Choroid plexus epithelial cell (primary cell): Measurements from ENCODE around the gene C2orf72.

Experiments
- DNase-seq: peaks from one replicate; pipeline ENCODE4 v3.0.0-alpha.2; 2010; ENCODE audit warnings: low read depth
- H3K4me3 ChIP-seq: 2 replicates; pipeline ENCODE4 v1.5.1; 2011; ENCODE audit warnings: low read depth, mild to moderate bottlenecking, control low read depth, low read length, moderate library complexity
- TF ChIP-seq, protein P1 (sequence below): conservative IDR thresholded peaks from 2 replicates; pipeline ENCODE4 v1.5.1; 2011; ENCODE audit warnings: low read depth, mild to moderate bottlenecking, control low read depth, inconsistent platforms, low read length, moderate library complexity

C2orf72 gene

GRCh38 chr2:231037202-231037730 is at the start of gene C2orf72:
Gene C2orf72, plus strand, starts transcription at chr2:231037523. Its CDS starts 43 bp downstream, at chr2:231037566.
- no peak within 1 kb of the TSS for H3K4me3 ChIP-seq
- no peak for DNase-seq
- TF ChIP-seq, protein P1, sequence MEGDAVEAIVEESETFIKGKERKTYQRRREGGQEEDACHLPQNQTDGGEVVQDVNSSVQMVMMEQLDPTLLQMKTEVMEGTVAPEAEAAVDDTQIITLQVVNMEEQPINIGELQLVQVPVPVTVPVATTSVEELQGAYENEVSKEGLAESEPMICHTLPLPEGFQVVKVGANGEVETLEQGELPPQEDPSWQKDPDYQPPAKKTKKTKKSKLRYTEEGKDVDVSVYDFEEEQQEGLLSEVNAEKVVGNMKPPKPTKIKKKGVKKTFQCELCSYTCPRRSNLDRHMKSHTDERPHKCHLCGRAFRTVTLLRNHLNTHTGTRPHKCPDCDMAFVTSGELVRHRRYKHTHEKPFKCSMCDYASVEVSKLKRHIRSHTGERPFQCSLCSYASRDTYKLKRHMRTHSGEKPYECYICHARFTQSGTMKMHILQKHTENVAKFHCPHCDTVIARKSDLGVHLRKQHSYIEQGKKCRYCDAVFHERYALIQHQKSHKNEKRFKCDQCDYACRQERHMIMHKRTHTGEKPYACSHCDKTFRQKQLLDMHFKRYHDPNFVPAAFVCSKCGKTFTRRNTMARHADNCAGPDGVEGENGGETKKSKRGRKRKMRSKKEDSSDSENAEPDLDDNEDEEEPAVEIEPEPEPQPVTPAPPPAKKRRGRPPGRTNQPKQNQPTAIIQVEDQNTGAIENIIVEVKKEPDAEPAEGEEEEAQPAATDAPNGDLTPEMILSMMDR, result no peak

- TF ChIP-seq, protein P1, result no peak
- no peak overlapping the region for H3K4me3 ChIP-seq
- DNase-seq, result no peak
Observed at GRCh38 chr2:230989731-230990130, 47.6 kb upstream of the C2orf72 start.

- no peak overlapping the region for H3K4me3 ChIP-seq
- TF ChIP-seq, protein P1, result no peak
- DNase-seq, result no peak
Observed at GRCh38 chr2:230990131-230990898, 47.0 kb upstream of the C2orf72 start.

DNA sequence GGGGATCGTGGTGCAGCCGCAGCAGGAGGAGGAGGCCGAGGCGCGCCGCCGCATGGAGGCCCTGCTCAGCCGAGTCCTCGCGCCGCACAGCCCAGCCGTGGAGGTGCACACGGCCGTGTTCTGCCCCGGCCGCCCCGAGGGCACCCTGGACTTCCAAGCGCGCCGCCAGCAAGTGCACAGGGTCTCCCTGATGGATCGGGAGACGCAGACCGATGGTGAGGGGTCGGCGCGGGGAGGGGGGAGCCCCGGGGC is 46.5 kb upstream of the C2orf72 start:
- TF ChIP-seq, protein P1, result no peak
- no peak for DNase-seq
- no peak overlapping the region for H3K4me3 ChIP-seq

DNA sequence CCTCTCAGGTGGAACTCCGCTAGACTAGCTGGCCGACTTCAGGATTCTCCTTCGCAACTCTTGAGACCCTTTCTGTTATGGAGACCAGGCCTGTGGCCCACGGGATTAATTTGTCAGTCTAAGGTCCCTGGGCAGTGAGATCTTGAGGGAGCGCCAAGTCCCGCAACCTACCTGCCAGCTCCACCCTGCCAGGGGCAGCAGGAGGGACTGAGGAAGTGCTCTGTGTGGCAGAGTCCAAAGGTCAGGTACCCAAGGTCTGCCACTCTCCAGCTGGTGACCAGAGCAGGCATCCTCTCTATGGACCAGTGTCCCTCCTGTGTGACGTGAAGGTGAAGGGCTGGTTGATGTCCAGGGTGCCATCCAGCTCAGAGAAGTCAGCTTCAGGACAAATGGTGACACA is 45.7 kb upstream of the C2orf72 start:
- H3K4me3 ChIP-seq, result no peak overlapping the region
- DNase-seq, result no peak
- TF ChIP-seq, protein P1, result no peak

- no peak for DNase-seq
- TF ChIP-seq, protein P1, result no peak
- no peak within 1 kb of the TSS for H3K4me3 ChIP-seq
Observed at GRCh38 chr2:230995821-230996220, 41.5 kb upstream of the C2orf72 start, which contains the start of gene SPATA3. Gene SPATA3, plus strand, starts transcription at chr2:230996121. Its CDS starts 113 bp downstream, at chr2:230996234.

DNA sequence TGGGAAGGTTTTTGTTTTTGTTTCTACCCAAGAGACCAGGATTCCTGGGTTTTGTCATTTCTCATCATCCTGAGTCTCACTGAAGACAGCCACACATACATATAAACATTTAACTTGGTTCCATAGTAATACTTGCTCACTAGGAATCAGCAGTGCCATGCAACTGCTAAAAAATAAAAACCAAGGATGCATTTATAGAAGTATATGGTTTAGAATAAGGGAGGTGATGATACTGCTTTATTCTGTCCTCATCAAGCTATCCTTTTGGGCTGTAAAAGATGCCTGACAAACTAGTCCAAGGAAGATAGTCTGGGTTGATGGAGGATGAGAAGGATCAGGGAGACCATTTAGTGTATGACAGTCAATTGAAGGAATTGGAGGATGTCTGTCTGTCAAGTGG is 40.7 kb upstream of the C2orf72 start:
- DNase-seq, result no peak
- TF ChIP-seq, protein P1, result no peak
- H3K4me3 ChIP-seq, result no peak overlapping the region
